Osteocyte (in vitro differentiated cells): ENCODE measurements around the gene OR2T10. TPM values are rescaled to one million over a fixed set of nuclear protein-coding genes. Genes with fewer than 3 reads are reported as not detected.
"Not testable (repeated sequence)": the region's sequence is repeated elsewhere in the genome, so short reads cannot be mapped to it uniquely, and the experiment has no call there.

Source experiments
- DNase-seq: peaks from one replicate; pipeline ENCODE4 v3.0.0; 2021; ENCODE audit warnings: mixed read lengths; ENCODE audit not compliant: unreplicated experiment; ENCODE audit errors: extremely low spot score
- H3K27ac Mint-ChIP-seq: one replicate; pipeline ENCODE4 v1.8.0; 2021; ENCODE audit warnings: mild to moderate bottlenecking, mixed read lengths; ENCODE audit not compliant: unreplicated experiment
- H3K27me3 Mint-ChIP-seq: one replicate; pipeline ENCODE4 v1.8.0; 2021; ENCODE audit warnings: mixed read lengths; ENCODE audit not compliant: unreplicated experiment
- H3K36me3 Mint-ChIP-seq: one replicate; pipeline ENCODE4 v1.8.0; 2021; ENCODE audit warnings: mixed read lengths; ENCODE audit not compliant: unreplicated experiment
- H3K4me1 Mint-ChIP-seq: one replicate; pipeline ENCODE4 v1.8.0; 2021; ENCODE audit warnings: mixed read lengths; ENCODE audit not compliant: unreplicated experiment
- H3K4me3 Mint-ChIP-seq: one replicate; pipeline ENCODE4 v1.8.0; 2021; ENCODE audit warnings: mild to moderate bottlenecking, moderate library complexity, mixed read lengths; ENCODE audit not compliant: unreplicated experiment
- H3K9me3 Mint-ChIP-seq: one replicate; pipeline ENCODE4 v1.8.0; 2021; ENCODE audit warnings: mixed read lengths; ENCODE audit not compliant: unreplicated experiment
- long read RNA-seq: library from polyadenylated mRNA; unstranded; transcript quantifications from one replicate; pipeline ENCODE4 v2.0.0, GENCODE V29; 2021
- total RNA-seq: library from RNA; stranded (reverse); gene quantifications from 2 replicates; pipeline ENCODE4 v1.2.1, GENCODE V29; 2021
- TF ChIP-seq, protein P1 (sequence below): fragments of 200-600 bp; sonication (generic); IDR thresholded peaks from 2 replicates; pipeline ENCODE4 v1.5.0; 2021; ENCODE audit warnings: antibody characterized with exemption, mild to moderate bottlenecking, moderate library complexity

The OR2T10 gene, protein sequence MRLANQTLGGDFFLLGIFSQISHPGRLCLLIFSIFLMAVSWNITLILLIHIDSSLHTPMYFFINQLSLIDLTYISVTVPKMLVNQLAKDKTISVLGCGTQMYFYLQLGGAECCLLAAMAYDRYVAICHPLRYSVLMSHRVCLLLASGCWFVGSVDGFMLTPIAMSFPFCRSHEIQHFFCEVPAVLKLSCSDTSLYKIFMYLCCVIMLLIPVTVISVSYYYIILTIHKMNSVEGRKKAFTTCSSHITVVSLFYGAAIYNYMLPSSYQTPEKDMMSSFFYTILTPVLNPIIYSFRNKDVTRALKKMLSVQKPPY
- total RNA-seq, result not detected in 2 replicates
- long read RNA-seq, result 0 reads

DNA sequence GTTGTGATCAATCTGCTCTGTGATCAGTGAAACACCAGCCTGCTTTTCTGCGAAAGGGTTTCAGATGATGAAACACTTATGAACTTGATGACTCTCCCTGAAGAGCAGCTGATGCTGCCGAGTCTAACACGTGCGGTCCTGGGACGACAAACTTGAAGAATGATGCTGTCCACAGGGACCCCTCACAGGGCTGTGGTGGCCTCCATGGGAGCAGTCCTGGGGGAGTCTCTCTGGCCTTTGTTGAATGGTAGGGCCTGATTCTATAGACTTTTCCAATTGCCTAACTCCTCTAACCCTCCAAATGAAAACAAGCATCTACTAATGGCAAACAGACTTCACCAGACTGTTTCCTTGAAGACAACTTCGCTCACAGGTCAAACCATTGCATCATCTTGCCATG is at the start of gene OR2T10:
Gene OR2T10, minus strand, starts transcription at position 112 of the 400 bp plus-strand sequence. CDS start 3,932 bp downstream, outside the sequence.
- TF ChIP-seq, protein P1, sequence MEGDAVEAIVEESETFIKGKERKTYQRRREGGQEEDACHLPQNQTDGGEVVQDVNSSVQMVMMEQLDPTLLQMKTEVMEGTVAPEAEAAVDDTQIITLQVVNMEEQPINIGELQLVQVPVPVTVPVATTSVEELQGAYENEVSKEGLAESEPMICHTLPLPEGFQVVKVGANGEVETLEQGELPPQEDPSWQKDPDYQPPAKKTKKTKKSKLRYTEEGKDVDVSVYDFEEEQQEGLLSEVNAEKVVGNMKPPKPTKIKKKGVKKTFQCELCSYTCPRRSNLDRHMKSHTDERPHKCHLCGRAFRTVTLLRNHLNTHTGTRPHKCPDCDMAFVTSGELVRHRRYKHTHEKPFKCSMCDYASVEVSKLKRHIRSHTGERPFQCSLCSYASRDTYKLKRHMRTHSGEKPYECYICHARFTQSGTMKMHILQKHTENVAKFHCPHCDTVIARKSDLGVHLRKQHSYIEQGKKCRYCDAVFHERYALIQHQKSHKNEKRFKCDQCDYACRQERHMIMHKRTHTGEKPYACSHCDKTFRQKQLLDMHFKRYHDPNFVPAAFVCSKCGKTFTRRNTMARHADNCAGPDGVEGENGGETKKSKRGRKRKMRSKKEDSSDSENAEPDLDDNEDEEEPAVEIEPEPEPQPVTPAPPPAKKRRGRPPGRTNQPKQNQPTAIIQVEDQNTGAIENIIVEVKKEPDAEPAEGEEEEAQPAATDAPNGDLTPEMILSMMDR, result no peak
- Mint-ChIP-seq H3K27me3 (no peaks in the 10 kb centered on the region), H3K4me1 (no peaks in the 10 kb centered on the region), H3K9me3 (peaks cover 41% of the 10 kb centered on the region), H3K4me3 (no peak within 1 kb of the TSS), H3K36me3 (no peaks in the 10 kb centered on the region), H3K27ac (no peak within 1 kb of the TSS)
- no peak for DNase-seq

DNA sequence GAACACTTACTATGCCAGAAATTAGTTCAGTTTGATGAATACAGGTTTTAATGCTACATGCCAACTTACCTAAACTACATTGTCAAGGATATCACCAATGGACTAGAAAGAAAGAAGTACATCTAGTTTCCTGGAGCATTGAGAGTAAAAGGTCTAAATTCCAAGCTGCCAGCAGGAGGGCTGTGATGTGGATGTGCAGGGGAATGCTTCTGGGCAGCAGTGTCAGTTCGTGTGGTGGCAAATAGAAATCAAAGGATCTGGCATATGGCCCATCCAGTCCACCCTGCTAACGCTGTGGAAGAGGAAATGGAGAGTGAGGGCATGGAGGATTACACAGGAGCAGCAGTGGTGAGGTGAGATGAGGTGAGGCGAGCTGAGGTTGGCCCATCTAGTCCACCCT is 47.7 kb upstream of the OR2T10 start, which contains the start of gene OR2T35:
Gene OR2T35, minus strand, starts transcription at position 101 of the 400 bp plus-strand sequence. CDS start 6,020 bp downstream, outside the sequence.
- not testable (repeated sequence) for H3K4me3 Mint-ChIP-seq, H3K9me3 Mint-ChIP-seq, H3K4me1 Mint-ChIP-seq, H3K27me3 Mint-ChIP-seq, DNase-seq, H3K27ac Mint-ChIP-seq, H3K36me3 Mint-ChIP-seq

DNA sequence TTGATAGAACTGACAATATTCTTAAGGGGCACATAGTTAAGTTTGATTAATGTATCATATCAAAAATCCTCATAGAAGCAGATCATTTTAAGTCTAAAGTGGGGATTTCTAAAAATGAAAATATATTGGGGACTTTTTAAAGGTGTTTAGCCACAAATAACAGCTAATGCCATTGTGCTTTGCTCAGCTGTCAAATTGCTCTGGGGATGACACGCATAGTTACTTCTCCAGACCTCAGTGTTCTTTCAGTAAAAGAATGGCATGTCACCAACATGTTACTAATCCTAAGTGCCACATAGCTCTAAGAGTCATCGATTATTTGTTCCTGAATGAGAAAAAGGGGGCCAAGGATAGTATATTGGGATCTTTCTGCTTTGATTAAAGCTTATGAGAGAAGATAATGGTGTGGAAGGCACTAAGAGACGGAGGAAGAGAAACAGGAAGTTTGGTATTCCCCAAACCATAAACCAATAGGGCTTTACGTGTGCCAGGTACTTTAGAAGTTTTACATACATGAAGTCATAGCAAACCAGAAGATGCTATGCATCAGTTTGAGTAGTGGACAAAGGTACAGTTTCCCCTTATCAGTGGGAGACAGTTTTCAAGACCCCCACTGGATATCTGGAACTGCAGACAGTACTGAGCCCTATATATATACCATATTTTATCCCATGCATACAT is 45.6 kb upstream of the OR2T10 start:
- not testable (repeated sequence) for DNase-seq, H3K9me3 Mint-ChIP-seq, H3K4me1 Mint-ChIP-seq, H3K36me3 Mint-ChIP-seq, H3K27ac Mint-ChIP-seq, H3K4me3 Mint-ChIP-seq, H3K27me3 Mint-ChIP-seq

DNA sequence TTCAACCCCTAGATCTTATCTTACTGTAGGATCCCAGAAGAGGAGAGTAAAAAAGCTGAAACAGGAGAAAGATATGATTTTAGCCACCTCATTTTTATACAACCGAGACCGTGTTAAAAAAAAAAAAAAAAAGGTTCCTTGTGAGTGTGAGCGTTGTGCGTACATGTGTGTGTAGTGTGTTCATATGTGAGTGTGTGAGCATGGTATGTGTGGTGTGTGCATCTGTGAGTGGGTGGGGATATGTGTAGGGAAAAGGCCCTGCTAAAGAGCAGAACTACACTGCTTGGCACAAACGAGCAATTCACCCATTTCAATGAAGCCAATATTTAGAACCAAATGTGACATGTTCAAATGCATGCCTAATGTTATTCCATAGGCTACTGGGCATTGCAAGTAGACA is 44.1 kb upstream of the OR2T10 start:
- not testable (repeated sequence) for H3K4me1 Mint-ChIP-seq, H3K27me3 Mint-ChIP-seq, DNase-seq, H3K4me3 Mint-ChIP-seq, H3K27ac Mint-ChIP-seq, H3K9me3 Mint-ChIP-seq, H3K36me3 Mint-ChIP-seq

DNA sequence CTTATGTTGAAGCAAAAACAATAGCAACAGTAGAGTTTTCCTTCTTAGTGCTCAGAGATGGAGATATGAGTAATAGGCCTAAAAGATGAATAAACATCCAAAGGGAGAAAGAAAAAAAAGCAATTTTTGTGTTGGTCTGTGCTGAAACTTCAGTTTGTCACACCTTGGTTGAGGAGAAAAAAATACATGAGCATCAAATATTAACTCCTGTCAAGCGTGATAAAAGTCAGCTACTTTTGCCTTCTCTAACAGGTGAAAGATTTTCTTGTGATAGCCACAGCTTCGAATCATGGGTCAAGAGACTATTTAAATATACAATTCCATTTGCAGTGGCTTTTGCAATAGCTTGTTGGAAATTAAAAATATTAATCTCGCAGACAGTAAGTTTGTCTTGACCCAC is 43.4 kb upstream of the OR2T10 start:
- not testable (repeated sequence) for H3K4me3 Mint-ChIP-seq, DNase-seq, H3K36me3 Mint-ChIP-seq, H3K27ac Mint-ChIP-seq, H3K9me3 Mint-ChIP-seq, H3K4me1 Mint-ChIP-seq, H3K27me3 Mint-ChIP-seq

DNA sequence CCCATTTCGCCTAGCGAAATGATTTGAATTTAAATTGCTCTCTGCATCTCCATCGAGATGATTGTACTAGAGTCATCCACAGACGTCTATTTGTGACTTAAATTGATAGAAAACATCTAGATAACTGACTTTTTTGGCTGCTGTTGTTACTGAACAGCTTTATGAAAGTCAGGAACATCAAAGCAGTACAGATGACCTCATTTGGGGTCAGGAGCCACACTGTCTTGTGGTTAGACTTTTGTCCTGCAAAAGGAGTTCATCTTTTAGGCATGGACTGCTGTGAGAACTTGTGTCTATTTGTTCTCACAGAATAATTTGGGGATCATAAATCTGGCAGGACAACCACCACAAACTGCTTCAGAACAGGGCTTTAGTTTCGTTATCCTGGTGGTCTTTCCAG is 42.2 kb upstream of the OR2T10 start:
- H3K4me1 Mint-ChIP-seq, H3K27me3 Mint-ChIP-seq, H3K9me3 Mint-ChIP-seq, DNase-seq, H3K4me3 Mint-ChIP-seq, H3K36me3 Mint-ChIP-seq, H3K27ac Mint-ChIP-seq: not testable (repeated sequence)

DNA sequence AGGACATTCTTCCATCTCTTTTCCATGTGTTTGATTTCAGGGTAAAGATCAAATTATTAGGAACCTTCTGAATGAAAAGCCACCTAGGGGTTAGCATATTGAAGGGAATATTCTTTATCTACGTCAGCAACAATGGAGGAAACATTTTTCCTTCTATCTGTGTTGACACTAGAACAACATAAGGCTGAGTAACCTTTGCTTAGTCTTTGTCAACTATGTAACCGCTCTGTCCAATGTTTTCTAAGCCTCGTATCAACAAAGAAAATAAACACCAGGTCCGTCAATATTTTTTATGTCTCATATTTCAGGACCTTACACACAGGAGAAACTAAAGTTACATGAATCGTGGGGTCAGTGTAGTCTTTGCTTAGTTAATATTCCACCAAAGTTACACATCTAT is 39.1 kb upstream of the OR2T10 start:
- not testable (repeated sequence) for H3K4me3 Mint-ChIP-seq, H3K36me3 Mint-ChIP-seq, H3K4me1 Mint-ChIP-seq, H3K9me3 Mint-ChIP-seq, H3K27me3 Mint-ChIP-seq, DNase-seq, H3K27ac Mint-ChIP-seq

DNA sequence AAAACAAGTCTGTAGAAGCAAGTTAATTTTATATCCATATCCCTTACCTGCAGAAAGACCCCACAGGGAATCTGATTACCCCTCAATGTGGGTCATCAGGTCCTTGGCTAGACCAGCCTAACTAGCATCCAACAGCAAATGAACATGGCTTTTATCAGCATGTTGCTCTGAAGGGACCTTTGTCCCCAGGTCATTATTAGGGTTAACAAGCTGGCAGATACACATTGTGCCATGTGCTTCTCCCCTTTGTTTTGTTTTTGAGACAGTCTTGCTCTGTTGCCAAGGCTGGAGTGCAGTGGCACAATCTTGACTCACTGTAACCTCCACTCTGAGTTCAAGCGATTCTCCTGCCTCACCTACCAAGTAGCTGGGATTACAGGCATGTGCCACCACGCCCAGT is 37.5 kb upstream of the OR2T10 start, which contains the start of gene OR2T11:
Gene OR2T11, minus strand, starts transcription at position 101 of the 400 bp plus-strand sequence. CDS start 7,963 bp downstream, outside the sequence.
- not testable (repeated sequence) for H3K9me3 Mint-ChIP-seq, H3K27me3 Mint-ChIP-seq, DNase-seq, H3K4me1 Mint-ChIP-seq, H3K36me3 Mint-ChIP-seq, H3K27ac Mint-ChIP-seq, H3K4me3 Mint-ChIP-seq
